HepG2 (cell line): Measurements from ENCODE around the gene MAP2K6. TPM values are rescaled to one million over a fixed set of nuclear protein-coding genes. Genes with fewer than 3 reads are reported as not detected.

Source experiments
- ATAC-seq: fragments of 200-7000 bp; cut with Tn5 transposase; 3 replicates; pipeline ENCODE4 v1.9.1; 2020; ENCODE audit warnings: mild to moderate bottlenecking, moderate library complexity
- BruUV-seq: library from RNA; stranded (reverse); fragments of 400-500 nt; replicated peaks from 2 replicates; lab custom pipeline; 2021; lab: Mats Ljungman, UMichigan
- CTCF ChIA-PET: fragments of 300-600 bp; formaldehyde crosslinking; extraction: SDS; loops from one replicate; lab custom pipeline; 2021; ENCODE audit warnings: low total read pairs, inconsistent platforms, low intra/inter-chr PET ratio; lab: Yijun Ruan, JAX
- POLR2A ChIA-PET: fragments of 350-600 bp; sonication (Branson Sonifier 250); formaldehyde crosslinking; loops from one replicate; lab custom pipeline; 2020; ENCODE audit warnings: antibody characterized with exemption, inconsistent platforms; lab: Yijun Ruan, JAX
- DNase-seq: peaks from one replicate; pipeline ENCODE4 v3.0.0-alpha.2; 2015; ENCODE audit warnings: low spot score
- FAIRE-seq: peaks from 3 replicates; lab custom pipeline; 2011; peaks lifted over from hg19 to GRCh38; lab: Jason Lieb, UNC
- H2AFZ ChIP-seq: one replicate; pipeline ENCODE4 v1.6.1; 2011; ENCODE audit warnings: low read length, inconsistent platforms
- H3K27ac ChIP-seq: fragments of 300-600 bp; 3 replicates; pipeline ENCODE4 v1.8.0; 2011; ENCODE audit warnings: mixed run types, mild to moderate bottlenecking, mixed read lengths, low read length, inconsistent platforms; ENCODE audit not compliant: insufficient read depth; ENCODE audit errors: extremely low read length
- H3K27me3 ChIP-seq, 2 experiments: fragments of 200-600 bp in 1 of 2; 2 replicates in 1 of 2; 3 replicates in 1 of 2; pipeline versions ENCODE4 v1.6.0 to v1.8.0; 2011; ENCODE audit warnings: low read length in 2 of 2, mild to moderate bottlenecking in 2 of 2, moderate library complexity in 2 of 2, inconsistent platforms in 1 of 2; ENCODE audit not compliant: insufficient read depth in 2 of 2, control insufficient read depth in 1 of 2
- H3K36me3 ChIP-seq, 2 experiments: fragments of 200-600 bp in 1 of 2; replicated peaks in 1 of 2; 2 replicates in 1 of 2; 3 replicates in 1 of 2; pipeline versions ENCODE4 v1.5.1 to v1.8.0; 2011; ENCODE audit warnings: low read length in 2 of 2, inconsistent platforms in 1 of 2; ENCODE audit not compliant: insufficient read depth in 2 of 2, control insufficient read depth in 1 of 2
- H3K4me1 ChIP-seq: 2 replicates; pipeline ENCODE4 v1.5.1; 2012; ENCODE audit warnings: low read length, inconsistent platforms; ENCODE audit not compliant: insufficient read depth
- H3K4me2 ChIP-seq: 2 replicates; pipeline ENCODE4 v1.6.0; 2011; ENCODE audit warnings: low read depth, low read length, inconsistent platforms
- H3K4me3 ChIP-seq, 3 experiments: fragments of 200-600 bp in 1 of 3; sonication (generic), shearing (Covaris generic) in 1 of 3; replicated peaks in 1 of 3; 2 replicates each; pipeline ENCODE4 v1.5.1; 2011 to 2016; ENCODE audit warnings: low read length in 3 of 3, inconsistent platforms in 2 of 3, low read depth in 2 of 3, mild to moderate bottlenecking in 2 of 3, control low read depth in 1 of 3, mixed read lengths in 1 of 3; ENCODE audit not compliant: insufficient read depth in 1 of 3
- H3K79me2 ChIP-seq: one replicate; pipeline ENCODE4 v1.6.1; 2011; ENCODE audit warnings: low read length, inconsistent platforms; ENCODE audit not compliant: insufficient read depth
- H3K9ac ChIP-seq: 2 replicates; pipeline ENCODE4 v1.6.0; 2011; ENCODE audit warnings: mild to moderate bottlenecking, low read depth, low read length, inconsistent platforms; ENCODE audit not compliant: insufficient read depth
- H3K9me3 ChIP-seq: 2 replicates; pipeline ENCODE4 v1.5.1; 2012; ENCODE audit warnings: mild to moderate bottlenecking, low read length
- H4K20me1 ChIP-seq: 2 replicates; pipeline ENCODE4 v1.6.0; 2011; ENCODE audit warnings: inconsistent platforms, mild to moderate bottlenecking, low read length, moderate library complexity; ENCODE audit not compliant: insufficient read depth
- ETV6 ChIP-seq: sonication (generic); formaldehyde crosslinking; conservative IDR thresholded peaks from 2 replicates; pipeline ENCODE4 v1.4.0; 2020; ENCODE audit warnings: missing genetic modification reagents
- FOXP4 ChIP-seq: sonication (generic); formaldehyde crosslinking; IDR thresholded peaks from 2 replicates; pipeline ENCODE4 v1.4.0; 2020; ENCODE audit warnings: missing genetic modification reagents
- GTF3A ChIP-seq: sonication (generic); formaldehyde crosslinking; conservative IDR thresholded peaks from 2 replicates; pipeline ENCODE4 v1.4.0; 2020; ENCODE audit warnings: mild to moderate bottlenecking, missing genetic modification reagents
- MLXIP ChIP-seq: sonication (generic); formaldehyde crosslinking; IDR thresholded peaks from 2 replicates; pipeline ENCODE4 v1.9.0; 2021; ENCODE audit warnings: missing genetic modification reagents, borderline replicate concordance
- SATB2 ChIP-seq: sonication (generic); formaldehyde crosslinking; IDR thresholded peaks from 2 replicates; pipeline ENCODE4 v1.5.0; 2020; ENCODE audit warnings: missing genetic modification reagents
- SIN3A ChIP-seq: IDR thresholded peaks from 2 replicates; pipeline ENCODE4 v1.6.1; 2011; ENCODE audit warnings: low read depth, mild to moderate bottlenecking, control low read depth, low read length, borderline replicate concordance
- SMAD1 ChIP-seq: sonication (generic); formaldehyde crosslinking; IDR thresholded peaks from 2 replicates; pipeline ENCODE4 v1.4.0; 2020; ENCODE audit warnings: missing genetic modification reagents, low read depth, mild to moderate bottlenecking, borderline replicate concordance
- STAT5B ChIP-seq: sonication (generic); formaldehyde crosslinking; IDR thresholded peaks from 2 replicates; pipeline ENCODE4 v1.4.0; 2020; ENCODE audit warnings: missing genetic modification reagents
- ZBTB43 ChIP-seq: sonication (generic); formaldehyde crosslinking; conservative IDR thresholded peaks from 2 replicates; pipeline ENCODE4 v1.4.0; 2020; ENCODE audit warnings: missing genetic modification reagents
- ZNF180 ChIP-seq: sonication (generic); formaldehyde crosslinking; IDR thresholded peaks from 2 replicates; pipeline ENCODE4 v1.4.0; 2020; ENCODE audit warnings: low read depth, missing genetic modification reagents, borderline replicate concordance
- ZNF446 ChIP-seq: sonication (generic); formaldehyde crosslinking; IDR thresholded peaks from 2 replicates; pipeline ENCODE4 v1.5.0; 2020; ENCODE audit warnings: mild to moderate bottlenecking, missing genetic modification reagents
- ZNF605 ChIP-seq: sonication (generic); formaldehyde crosslinking; IDR thresholded peaks from 2 replicates; pipeline ENCODE4 v1.8.0; 2022; ENCODE audit warnings: mild to moderate bottlenecking, missing genetic modification reagents
- ZNF616 ChIP-seq: sonication (generic); formaldehyde crosslinking; IDR thresholded peaks from 2 replicates; pipeline ENCODE4 v1.5.0; 2020; ENCODE audit warnings: low read depth, mild to moderate bottlenecking, missing genetic modification reagents
- ZUFSP ChIP-seq: sonication (generic); formaldehyde crosslinking; IDR thresholded peaks from 2 replicates; pipeline ENCODE4 v1.9.0; 2021; ENCODE audit warnings: missing genetic modification reagents, mild to moderate bottlenecking, borderline replicate concordance
- WGBS: methylation state at CpG from one replicate; pipeline ENCODE4 v1.1.6; 2017; ENCODE audit warnings: low lambda C conversion rate; 5-methylcytosine and 5-hydroxymethylcytosine counted together
- in situ Hi-C: cut with HindIII; loops from 2 replicates; pipeline ENCODE4 v1.10.0; 2017; ENCODE audit warnings: low pct_unique_long_range_greater_than_20kb; ENCODE audit not compliant: extremely low pct_ligation_motif_present
- intact Hi-C: fragments of 100-400 bp; cut with micrococcal nuclease; formaldehyde crosslinking; loops from one replicate; pipeline ENCODE4 v1.10.0; 2022; ENCODE audit not compliant: unreplicated experiment
- polyA plus RNA-seq, 8 experiments: library from polyadenylated mRNA; depleted of rRNA in 3 of 8; stranded (reverse) in 7 of 8; unstranded in 1 of 8; fragments of >200 nt; fragmentation: Illumina TruSeq in 4 of 8; extraction: Trizol in 4 of 8; gene quantifications; 2 replicates each; pipeline versions ENCODE4 v1.2.1 to v1.2.3, GENCODE V29; 2011 to 2016; ENCODE audit warnings: low read depth in 4 of 8, missing spikeins in 1 of 8, mixed read lengths in 1 of 8; ENCODE audit not compliant: insufficient read depth in 1 of 8
- total RNA-seq, 5 experiments: library from RNA; depleted of rRNA; stranded (reverse); fragments of >200 nt; fragmentation: Illumina TruSeq; extraction: Trizol; gene quantifications; 2 replicates each; pipeline ENCODE4 v1.2.3, GENCODE V29; 2016; ENCODE audit warnings: low read depth in 1 of 5
- TF ChIP-seq, protein P1 (sequence below): sonication (generic); formaldehyde crosslinking; IDR thresholded peaks from 2 replicates; pipeline ENCODE4 v1.5.0; 2020; ENCODE audit warnings: missing genetic modification reagents

MAP2K6 gene
- total and polyA plus RNA-seq, 2 of the 13 experiments (the other 11 are each of a cell fraction or from before 2014, with no cell fraction given): 5.1 to 33.6 TPM

- TF ChIP-seq, protein P1, sequence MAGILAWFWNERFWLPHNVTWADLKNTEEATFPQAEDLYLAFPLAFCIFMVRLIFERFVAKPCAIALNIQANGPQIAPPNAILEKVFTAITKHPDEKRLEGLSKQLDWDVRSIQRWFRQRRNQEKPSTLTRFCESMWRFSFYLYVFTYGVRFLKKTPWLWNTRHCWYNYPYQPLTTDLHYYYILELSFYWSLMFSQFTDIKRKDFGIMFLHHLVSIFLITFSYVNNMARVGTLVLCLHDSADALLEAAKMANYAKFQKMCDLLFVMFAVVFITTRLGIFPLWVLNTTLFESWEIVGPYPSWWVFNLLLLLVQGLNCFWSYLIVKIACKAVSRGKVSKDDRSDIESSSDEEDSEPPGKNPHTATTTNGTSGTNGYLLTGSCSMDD (CRISPR knock-in tag): no peak
- TF ChIP-seq ZBTB43 (CRISPR knock-in tag) (no peak), ZNF446 (no peak), GTF3A (CRISPR knock-in tag) (no peak)
These were observed 147.0 kb downstream of the MAP2K6 start (continued) for GRCh38 chr17:69561462-69561861.

DNA sequence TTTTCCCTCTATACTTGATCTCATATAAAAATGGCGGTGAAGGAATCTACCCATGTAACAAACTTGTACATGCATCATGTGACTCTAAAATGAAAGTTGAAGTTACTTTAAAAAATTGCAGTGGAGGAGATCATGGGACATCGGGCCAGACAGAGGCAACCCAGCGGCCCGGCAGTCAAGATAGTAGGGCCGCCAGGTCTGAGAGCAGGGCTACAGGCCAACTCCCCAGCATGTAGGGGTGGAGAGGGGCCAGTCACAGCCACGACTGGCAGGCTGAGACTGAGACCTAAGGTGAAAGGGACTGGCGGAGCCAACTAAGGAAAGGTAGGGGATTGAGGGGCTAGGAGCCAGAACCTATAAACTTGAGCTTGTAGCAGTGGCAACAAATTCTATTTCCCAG is 150.9 kb downstream of the MAP2K6 start:
- Histone ChIP-seq H3K4me3 (no peak overlapping the region), H4K20me1 (no peaks in the 10 kb centered on the region), H3K4me1 (no peaks in the 10 kb centered on the region), H3K9me3 (no peaks in the 10 kb centered on the region), H3K27me3 (no peaks in the 10 kb centered on the region), H3K4me2 (no peak overlapping the region), H3K36me3 (no peaks in the 10 kb centered on the region), H3K9ac (no peak overlapping the region), H3K79me2 (no peaks in the 10 kb centered on the region), H3K27ac (no peak overlapping the region), H2AFZ (no peak overlapping the region)
- no peak for FAIRE-seq
- intact Hi-C loops (loop anchor here (5.0 kb wide), 1 partner anchor 987 kb away; no protein-coding TSS in a partner anchor), in situ Hi-C loops (loop anchor here (5.0 kb wide), 1 partner anchor 582 kb away; no protein-coding TSS in a partner anchor)
- no TSS peak for BruUV-seq
- DNase-seq: no peak
- no peak for ATAC-seq
- ChIA-PET POLR2A (no interaction called here), CTCF (no interaction called here)
- WGBS: 70% methylated on average over 7 of the region's 7 CpGs
- TF ChIP-seq ETV6 (CRISPR knock-in tag) (no peak), ZUFSP (CRISPR knock-in tag) (no peak), STAT5B (CRISPR knock-in tag) (no peak), ZNF616 (CRISPR knock-in tag) (no peak), MLXIP (no peak), ZNF605 (CRISPR knock-in tag) (no peak), SIN3A (no peak), SMAD1 (no peak), ZNF180 (CRISPR knock-in tag) (no peak), SATB2 (CRISPR knock-in tag) (no peak), FOXP4 (CRISPR knock-in tag) (no peak)
